Ovary (tissue), 3 donors: Measurements from ENCODE around the gene LLCFC1.

Experiments used
- POLR2A ChIP-seq: fragments of 450-650 bp; IDR thresholded peaks from one replicate; pipeline ENCODE4 v1.6.1; 2017; ENCODE audit warnings: antibody characterized with exemption, mild to moderate bottlenecking, moderate library complexity
- TF ChIP-seq, protein P1 (sequence below), 3 donors: fragments of 450-650 bp in 2 of 3; fragments of 200-600 bp in 1 of 3; IDR thresholded peaks; one replicate each; pipeline versions ENCODE4 v1.5.1 to v1.8.0; 2016 to 2022; ENCODE audit warnings: antibody characterized with exemption in 3 of 3, mild to moderate bottlenecking in 1 of 3
- donor health status: DM: no; HTN: no; CAD: no.

DNA sequence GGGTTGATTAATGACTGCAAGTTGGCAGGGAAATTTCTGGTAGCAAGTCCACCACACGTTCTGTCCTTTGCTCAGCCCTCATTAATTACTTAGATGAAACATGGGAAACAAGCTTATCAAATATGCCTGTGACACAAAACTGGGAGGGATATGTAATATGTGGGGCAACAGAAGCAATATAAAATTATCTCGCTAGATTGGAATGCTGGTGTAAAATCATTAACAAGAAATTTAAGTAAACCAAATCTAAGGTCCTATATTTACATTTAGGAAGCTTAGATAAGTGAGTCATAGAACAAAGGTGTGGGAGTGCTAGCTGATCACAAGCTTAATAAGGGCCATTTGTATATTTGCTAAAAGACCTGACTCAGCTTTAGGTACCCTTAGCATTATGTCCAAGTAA, 29.3 kb upstream of the LLCFC1 start:
- TF ChIP-seq, protein P1, sequence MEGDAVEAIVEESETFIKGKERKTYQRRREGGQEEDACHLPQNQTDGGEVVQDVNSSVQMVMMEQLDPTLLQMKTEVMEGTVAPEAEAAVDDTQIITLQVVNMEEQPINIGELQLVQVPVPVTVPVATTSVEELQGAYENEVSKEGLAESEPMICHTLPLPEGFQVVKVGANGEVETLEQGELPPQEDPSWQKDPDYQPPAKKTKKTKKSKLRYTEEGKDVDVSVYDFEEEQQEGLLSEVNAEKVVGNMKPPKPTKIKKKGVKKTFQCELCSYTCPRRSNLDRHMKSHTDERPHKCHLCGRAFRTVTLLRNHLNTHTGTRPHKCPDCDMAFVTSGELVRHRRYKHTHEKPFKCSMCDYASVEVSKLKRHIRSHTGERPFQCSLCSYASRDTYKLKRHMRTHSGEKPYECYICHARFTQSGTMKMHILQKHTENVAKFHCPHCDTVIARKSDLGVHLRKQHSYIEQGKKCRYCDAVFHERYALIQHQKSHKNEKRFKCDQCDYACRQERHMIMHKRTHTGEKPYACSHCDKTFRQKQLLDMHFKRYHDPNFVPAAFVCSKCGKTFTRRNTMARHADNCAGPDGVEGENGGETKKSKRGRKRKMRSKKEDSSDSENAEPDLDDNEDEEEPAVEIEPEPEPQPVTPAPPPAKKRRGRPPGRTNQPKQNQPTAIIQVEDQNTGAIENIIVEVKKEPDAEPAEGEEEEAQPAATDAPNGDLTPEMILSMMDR (IDR thresholded peaks at IDR 0.05), result no peak
- TF ChIP-seq POLR2A, result no peak
